Measurements from ENCODE around the gene CMC2. TPM values are rescaled to one million over a fixed set of nuclear protein-coding genes. Genes with fewer than 3 reads are reported as not detected.

CMC2 gene
- total and polyA plus RNA-seq, 2 of the 13 experiments (the other 11 are each of a cell fraction or from before 2014, with no cell fraction given) = 116 to 129 TPM

- TF ChIP-seq ZSCAN21 (CRISPR knock-in tag; IDR thresholded peaks at IDR 0.05; ENCODE audit: borderline replicate concordance) = peak; percentile 90
- peak; percentile 58 for TF ChIP-seq MXD1 (CRISPR knock-in tag; IDR thresholded peaks at IDR 0.05)
- peak; percentile 45; the same call in 1 of the 2 replicates for TF ChIP-seq ATF5 (CRISPR knock-in tag; IDR thresholded peaks at IDR 0.05; ENCODE audit: low read depth)
- peak; percentile 22 for TF ChIP-seq DR1 (CRISPR knock-in tag; IDR thresholded peaks at IDR 0.05)
- peak; percentile 77 for TF ChIP-seq SALL1 (CRISPR knock-in tag; IDR thresholded peaks at IDR 0.05)
- peak; percentile 23; the same call in 1 of the 2 replicates for TF ChIP-seq ZFP62 (CRISPR knock-in tag; IDR thresholded peaks at IDR 0.05)
- peak; percentile 73; the same call in 1 of the 2 replicates for TF ChIP-seq ZFP41 (CRISPR knock-in tag; IDR thresholded peaks at IDR 0.05; ENCODE audit: borderline replicate concordance)
- TF ChIP-seq KMT2B (CRISPR knock-in tag; IDR thresholded peaks at IDR 0.05) = peak; percentile 85
- no peak for TF ChIP-seq CREBL2 (CRISPR knock-in tag; IDR thresholded peaks at IDR 0.05; ENCODE audit: borderline replicate concordance)
- TF ChIP-seq MLXIP (CRISPR knock-in tag; IDR thresholded peaks at IDR 0.05; ENCODE audit: borderline replicate concordance) = peak; percentile 47; the same call in 1 of the 2 replicates
- peak; percentile 96; the same call in 1 of the 2 replicates for TF ChIP-seq TRAFD1 (CRISPR knock-in tag; IDR thresholded peaks at IDR 0.05; ENCODE audit: borderline replicate concordance)
- TF ChIP-seq ZNF614 (CRISPR knock-in tag; IDR thresholded peaks at IDR 0.05; ENCODE audit: borderline replicate concordance) = peak; percentile 60; the same call in 1 of the 2 replicates
- peak; percentile 15 for TF ChIP-seq TEAD3 (CRISPR knock-in tag; optimal IDR thresholded peaks at IDR 0.05; ENCODE audit: borderline replicate concordance)
- peak; percentile 58 for TF ChIP-seq PHF21A (CRISPR knock-in tag; IDR thresholded peaks at IDR 0.05)
- TF ChIP-seq PTBP1 (IDR thresholded peaks at IDR 0.05; ENCODE audit: low read depth, low read length, poor library complexity, severe bottlenecking) = no peak
- no peak for TF ChIP-seq MYNN (CRISPR knock-in tag; IDR thresholded peaks at IDR 0.05; ENCODE audit: low read depth)
- TF ChIP-seq REPIN1 (CRISPR knock-in tag; IDR thresholded peaks at IDR 0.05; ENCODE audit: borderline replicate concordance, low read depth) = peak; percentile 90
- TF ChIP-seq BRCA1 (CRISPR knock-in tag; IDR thresholded peaks at IDR 0.05) = peak; percentile 84
- no peak for TF ChIP-seq PPARG (CRISPR knock-in tag; conservative IDR thresholded peaks at IDR 0.05)
- peak; percentile 55; the same call in 1 of the 2 replicates for TF ChIP-seq FOXP4 (CRISPR knock-in tag; IDR thresholded peaks at IDR 0.05)
Measured at GRCh38 chr16:81006813-81007695, at the start of gene CMC2, which contains the start of gene CENPN (continued).
